HepG2 (cell line): ENCODE results near the gene RUVBL1. TPM values are rescaled to one million over a fixed set of nuclear protein-coding genes. Genes with fewer than 3 reads are reported as not detected.

Experiments
- ATAC-seq: fragments of 200-7000 bp; cut with Tn5 transposase; 3 replicates; pipeline ENCODE4 v1.9.1; 2020; ENCODE audit warnings: mild to moderate bottlenecking, moderate library complexity
- BruUV-seq: library from RNA; stranded (reverse); fragments of 400-500 nt; replicated peaks from 2 replicates; lab custom pipeline; 2021; lab: Mats Ljungman, UMichigan
- CTCF ChIA-PET: fragments of 300-600 bp; formaldehyde crosslinking; extraction: SDS; loops from one replicate; lab custom pipeline; 2021; ENCODE audit warnings: low total read pairs, inconsistent platforms, low intra/inter-chr PET ratio; lab: Yijun Ruan, JAX
- POLR2A ChIA-PET: fragments of 350-600 bp; sonication (Branson Sonifier 250); formaldehyde crosslinking; loops from one replicate; lab custom pipeline; 2020; ENCODE audit warnings: antibody characterized with exemption, inconsistent platforms; lab: Yijun Ruan, JAX
- DNase-seq: peaks from one replicate; pipeline ENCODE4 v3.0.0-alpha.2; 2015; ENCODE audit warnings: low spot score
- FAIRE-seq: peaks from 3 replicates; lab custom pipeline; 2011; peaks lifted over from hg19 to GRCh38; lab: Jason Lieb, UNC
- H2AFZ ChIP-seq: one replicate; pipeline ENCODE4 v1.6.1; 2011; ENCODE audit warnings: low read length, inconsistent platforms
- H3K27ac ChIP-seq: fragments of 300-600 bp; 3 replicates; pipeline ENCODE4 v1.8.0; 2011; ENCODE audit warnings: mixed run types, mild to moderate bottlenecking, mixed read lengths, low read length, inconsistent platforms; ENCODE audit not compliant: insufficient read depth; ENCODE audit errors: extremely low read length
- H3K27me3 ChIP-seq, 2 experiments: fragments of 200-600 bp in 1 of 2; 2 replicates in 1 of 2; 3 replicates in 1 of 2; pipeline versions ENCODE4 v1.6.0 to v1.8.0; 2011; ENCODE audit warnings: low read length in 2 of 2, mild to moderate bottlenecking in 2 of 2, moderate library complexity in 2 of 2, inconsistent platforms in 1 of 2; ENCODE audit not compliant: insufficient read depth in 2 of 2, control insufficient read depth in 1 of 2
- H3K36me3 ChIP-seq, 2 experiments: fragments of 200-600 bp in 1 of 2; replicated peaks in 1 of 2; 2 replicates in 1 of 2; 3 replicates in 1 of 2; pipeline versions ENCODE4 v1.5.1 to v1.8.0; 2011; ENCODE audit warnings: low read length in 2 of 2, inconsistent platforms in 1 of 2; ENCODE audit not compliant: insufficient read depth in 2 of 2, control insufficient read depth in 1 of 2
- H3K4me1 ChIP-seq: 2 replicates; pipeline ENCODE4 v1.5.1; 2012; ENCODE audit warnings: low read length, inconsistent platforms; ENCODE audit not compliant: insufficient read depth
- H3K4me2 ChIP-seq: 2 replicates; pipeline ENCODE4 v1.6.0; 2011; ENCODE audit warnings: low read depth, low read length, inconsistent platforms
- H3K4me3 ChIP-seq, 3 experiments: fragments of 200-600 bp in 1 of 3; sonication (generic), shearing (Covaris generic) in 1 of 3; replicated peaks in 1 of 3; 2 replicates each; pipeline ENCODE4 v1.5.1; 2011 to 2016; ENCODE audit warnings: low read length in 3 of 3, inconsistent platforms in 2 of 3, low read depth in 2 of 3, mild to moderate bottlenecking in 2 of 3, control low read depth in 1 of 3, mixed read lengths in 1 of 3; ENCODE audit not compliant: insufficient read depth in 1 of 3
- H3K79me2 ChIP-seq: one replicate; pipeline ENCODE4 v1.6.1; 2011; ENCODE audit warnings: low read length, inconsistent platforms; ENCODE audit not compliant: insufficient read depth
- H3K9ac ChIP-seq: 2 replicates; pipeline ENCODE4 v1.6.0; 2011; ENCODE audit warnings: mild to moderate bottlenecking, low read depth, low read length, inconsistent platforms; ENCODE audit not compliant: insufficient read depth
- H3K9me3 ChIP-seq: 2 replicates; pipeline ENCODE4 v1.5.1; 2012; ENCODE audit warnings: mild to moderate bottlenecking, low read length
- H4K20me1 ChIP-seq: 2 replicates; pipeline ENCODE4 v1.6.0; 2011; ENCODE audit warnings: inconsistent platforms, mild to moderate bottlenecking, low read length, moderate library complexity; ENCODE audit not compliant: insufficient read depth
- DNMT1 ChIP-seq: sonication (generic); formaldehyde crosslinking; IDR thresholded peaks from 2 replicates; pipeline ENCODE4 v1.5.1; 2020; ENCODE audit warnings: mild to moderate bottlenecking, missing genetic modification reagents
- KDM6A ChIP-seq: IDR thresholded peaks from 2 replicates; pipeline ENCODE4 v1.6.1; 2016; ENCODE audit warnings: low read depth
- SCMH1 ChIP-seq: sonication (generic); formaldehyde crosslinking; IDR thresholded peaks from 2 replicates; pipeline ENCODE4 v1.9.0; 2021; ENCODE audit warnings: missing genetic modification reagents, mild to moderate bottlenecking, borderline replicate concordance
- ZFP62 ChIP-seq: sonication (generic); formaldehyde crosslinking; IDR thresholded peaks from 2 replicates; pipeline ENCODE4 v1.4.0; 2020; ENCODE audit warnings: missing genetic modification reagents
- ZKSCAN5 ChIP-seq: sonication (generic); formaldehyde crosslinking; IDR thresholded peaks from 2 replicates; pipeline ENCODE4 v1.5.1; 2020; ENCODE audit warnings: mild to moderate bottlenecking, missing genetic modification reagents
- WGBS: methylation state at CpG from one replicate; pipeline ENCODE4 v1.1.6; 2017; ENCODE audit warnings: low lambda C conversion rate; 5-methylcytosine and 5-hydroxymethylcytosine counted together
- in situ Hi-C: cut with HindIII; loops from 2 replicates; pipeline ENCODE4 v1.10.0; 2017; ENCODE audit warnings: low pct_unique_long_range_greater_than_20kb; ENCODE audit not compliant: extremely low pct_ligation_motif_present
- intact Hi-C: fragments of 100-400 bp; cut with micrococcal nuclease; formaldehyde crosslinking; loops from one replicate; pipeline ENCODE4 v1.10.0; 2022; ENCODE audit not compliant: unreplicated experiment
- polyA plus RNA-seq, 8 experiments: library from polyadenylated mRNA; depleted of rRNA in 3 of 8; stranded (reverse) in 7 of 8; unstranded in 1 of 8; fragments of >200 nt; fragmentation: Illumina TruSeq in 4 of 8; extraction: Trizol in 4 of 8; gene quantifications; 2 replicates each; pipeline versions ENCODE4 v1.2.1 to v1.2.3, GENCODE V29; 2011 to 2016; ENCODE audit warnings: low read depth in 4 of 8, missing spikeins in 1 of 8, mixed read lengths in 1 of 8; ENCODE audit not compliant: insufficient read depth in 1 of 8
- total RNA-seq, 5 experiments: library from RNA; depleted of rRNA; stranded (reverse); fragments of >200 nt; fragmentation: Illumina TruSeq; extraction: Trizol; gene quantifications; 2 replicates each; pipeline ENCODE4 v1.2.3, GENCODE V29; 2016; ENCODE audit warnings: low read depth in 1 of 5
- TF ChIP-seq, protein P1 (sequence below): sonication (generic); formaldehyde crosslinking; IDR thresholded peaks from 2 replicates; pipeline ENCODE4 v1.4.0; 2020; ENCODE audit warnings: mild to moderate bottlenecking, missing genetic modification reagents
- TF ChIP-seq, protein P2 (sequence below): sonication (generic); formaldehyde crosslinking; IDR thresholded peaks from 2 replicates; pipeline ENCODE4 v1.4.0; 2020; ENCODE audit warnings: missing genetic modification reagents, borderline replicate concordance
- TF ChIP-seq, protein P3 (sequence below): sonication (generic); formaldehyde crosslinking; IDR thresholded peaks from 2 replicates; pipeline ENCODE4 v1.9.0; 2022; ENCODE audit warnings: missing genetic modification reagents, mild to moderate bottlenecking, borderline replicate concordance

Gene RUVBL1
- total and polyA plus RNA-seq, 2 of the 13 experiments (the other 11 are each of a cell fraction or from before 2014, with no cell fraction given): 32.7 to 86.3 TPM

DNA sequence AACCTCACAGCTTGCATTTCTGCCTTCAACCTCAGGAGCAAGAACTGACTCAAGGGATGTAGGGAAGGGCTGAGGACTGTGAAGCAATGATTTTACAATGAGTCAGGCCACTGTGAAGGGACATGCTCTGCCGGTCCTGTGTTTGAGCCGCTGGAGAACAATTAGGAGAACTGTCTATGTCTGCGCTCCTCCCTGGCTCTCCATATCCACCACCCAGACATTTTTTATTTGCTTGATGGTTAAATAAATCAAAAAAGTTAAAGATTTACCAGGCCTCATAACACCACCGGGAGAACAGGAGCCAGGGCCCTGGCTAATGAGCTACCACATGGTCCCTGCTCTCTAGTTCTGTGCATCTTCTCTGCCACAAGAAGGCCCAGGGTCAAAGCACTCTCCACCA lies 41.8 kb downstream of the RUVBL1 start:
- H3K27me3 ChIP-seq: no peaks in the 10 kb centered on the region
- no peak for FAIRE-seq
- TF ChIP-seq DNMT1 (CRISPR knock-in tag) (no peak), ZFP62 (CRISPR knock-in tag) (no peak), SCMH1 (no peak), KDM6A (CRISPR knock-in tag) (no peak), ZKSCAN5 (CRISPR knock-in tag) (no peak)
- TF ChIP-seq, protein P1, sequence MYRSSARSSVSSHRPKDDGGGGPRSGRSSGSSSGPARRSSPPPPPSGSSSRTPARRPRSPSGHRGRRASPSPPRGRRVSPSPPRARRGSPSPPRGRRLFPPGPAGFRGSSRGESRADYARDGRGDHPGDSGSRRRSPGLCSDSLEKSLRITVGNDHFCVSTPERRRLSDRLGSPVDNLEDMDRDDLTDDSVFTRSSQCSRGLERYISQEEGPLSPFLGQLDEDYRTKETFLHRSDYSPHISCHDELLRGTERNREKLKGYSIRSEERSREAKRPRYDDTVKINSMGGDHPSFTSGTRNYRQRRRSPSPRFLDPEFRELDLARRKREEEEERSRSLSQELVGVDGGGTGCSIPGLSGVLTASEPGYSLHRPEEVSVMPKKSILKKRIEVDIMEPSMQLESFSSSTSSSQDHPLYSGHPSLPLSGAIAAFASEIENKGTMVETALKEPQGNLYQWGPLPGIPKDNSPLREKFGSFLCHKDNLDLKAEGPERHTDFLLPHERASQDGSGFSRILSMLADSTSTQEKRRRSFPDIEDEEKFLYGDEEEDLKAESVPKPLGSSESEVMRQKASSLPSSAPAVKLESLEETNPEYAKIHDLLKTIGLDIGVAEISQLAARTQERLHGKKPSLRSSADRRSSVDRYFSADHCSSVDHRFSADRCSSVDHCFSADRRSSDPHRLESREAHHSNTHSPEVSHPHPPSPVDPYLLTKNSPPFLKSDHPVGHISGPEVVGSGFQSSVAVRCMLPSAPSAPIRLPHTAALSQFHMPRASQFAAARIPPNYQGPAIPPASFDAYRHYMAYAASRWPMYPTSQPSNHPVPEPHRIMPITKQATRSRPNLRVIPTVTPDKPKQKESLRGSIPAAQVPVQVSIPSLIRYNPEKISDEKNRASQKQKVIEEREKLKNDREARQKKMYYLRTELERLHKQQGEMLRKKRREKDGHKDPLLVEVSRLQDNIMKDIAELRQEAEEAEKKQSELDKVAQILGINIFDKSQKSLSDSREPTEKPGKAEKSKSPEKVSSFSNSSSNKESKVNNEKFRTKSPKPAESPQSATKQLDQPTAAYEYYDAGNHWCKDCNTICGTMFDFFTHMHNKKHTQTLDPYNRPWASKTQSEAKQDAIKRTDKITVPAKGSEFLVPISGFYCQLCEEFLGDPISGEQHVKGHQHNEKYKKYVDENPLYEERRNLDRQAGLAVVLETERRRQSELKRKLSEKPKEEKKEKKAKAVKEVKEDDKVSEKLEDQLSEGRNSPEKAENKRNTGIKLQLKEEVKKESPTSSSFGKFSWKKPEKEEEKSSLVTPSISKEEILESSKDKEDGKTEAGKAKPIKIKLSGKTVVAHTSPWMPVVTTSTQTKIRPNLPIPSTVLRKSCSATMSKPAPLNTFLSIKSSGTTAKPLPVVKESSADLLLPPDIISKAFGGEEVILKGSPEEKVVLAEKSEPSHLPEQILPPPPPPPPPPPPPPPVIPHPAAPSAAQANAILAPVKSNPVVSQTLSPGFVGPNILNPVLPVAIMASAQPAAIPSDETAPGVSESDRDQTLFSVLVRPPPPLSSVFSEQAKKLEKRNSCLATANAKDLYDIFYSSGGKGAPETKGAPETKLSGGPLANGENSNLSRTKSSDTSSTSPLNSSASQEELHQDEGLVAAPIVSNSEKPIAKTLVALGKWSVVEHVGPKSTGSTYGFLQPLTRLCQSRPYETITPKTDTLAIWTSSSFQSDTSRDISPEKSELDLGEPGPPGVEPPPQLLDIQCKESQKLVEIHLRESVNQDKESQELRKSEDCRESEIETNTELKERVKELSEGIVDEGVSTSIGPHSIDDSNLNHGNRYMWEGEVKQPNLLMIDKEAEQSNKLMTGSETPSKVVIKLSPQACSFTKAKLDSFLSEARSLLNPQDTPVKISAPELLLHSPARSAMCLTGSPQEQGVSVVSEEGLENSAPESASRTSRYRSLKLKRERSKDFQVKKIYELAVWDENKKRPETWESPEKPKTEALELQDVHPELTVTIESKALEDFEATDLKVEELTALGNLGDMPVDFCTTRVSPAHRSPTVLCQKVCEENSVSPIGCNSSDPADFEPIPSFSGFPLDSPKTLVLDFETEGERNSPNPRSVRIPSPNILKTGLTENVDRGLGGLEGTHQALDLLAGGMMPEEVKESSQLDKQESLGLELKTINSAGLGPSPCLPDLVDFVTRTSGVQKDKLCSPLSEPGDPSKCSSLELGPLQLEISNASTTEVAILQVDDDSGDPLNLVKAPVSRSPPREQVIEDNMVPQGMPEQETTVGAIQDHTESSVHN (CRISPR knock-in tag): no peak
- TF ChIP-seq, protein P2, sequence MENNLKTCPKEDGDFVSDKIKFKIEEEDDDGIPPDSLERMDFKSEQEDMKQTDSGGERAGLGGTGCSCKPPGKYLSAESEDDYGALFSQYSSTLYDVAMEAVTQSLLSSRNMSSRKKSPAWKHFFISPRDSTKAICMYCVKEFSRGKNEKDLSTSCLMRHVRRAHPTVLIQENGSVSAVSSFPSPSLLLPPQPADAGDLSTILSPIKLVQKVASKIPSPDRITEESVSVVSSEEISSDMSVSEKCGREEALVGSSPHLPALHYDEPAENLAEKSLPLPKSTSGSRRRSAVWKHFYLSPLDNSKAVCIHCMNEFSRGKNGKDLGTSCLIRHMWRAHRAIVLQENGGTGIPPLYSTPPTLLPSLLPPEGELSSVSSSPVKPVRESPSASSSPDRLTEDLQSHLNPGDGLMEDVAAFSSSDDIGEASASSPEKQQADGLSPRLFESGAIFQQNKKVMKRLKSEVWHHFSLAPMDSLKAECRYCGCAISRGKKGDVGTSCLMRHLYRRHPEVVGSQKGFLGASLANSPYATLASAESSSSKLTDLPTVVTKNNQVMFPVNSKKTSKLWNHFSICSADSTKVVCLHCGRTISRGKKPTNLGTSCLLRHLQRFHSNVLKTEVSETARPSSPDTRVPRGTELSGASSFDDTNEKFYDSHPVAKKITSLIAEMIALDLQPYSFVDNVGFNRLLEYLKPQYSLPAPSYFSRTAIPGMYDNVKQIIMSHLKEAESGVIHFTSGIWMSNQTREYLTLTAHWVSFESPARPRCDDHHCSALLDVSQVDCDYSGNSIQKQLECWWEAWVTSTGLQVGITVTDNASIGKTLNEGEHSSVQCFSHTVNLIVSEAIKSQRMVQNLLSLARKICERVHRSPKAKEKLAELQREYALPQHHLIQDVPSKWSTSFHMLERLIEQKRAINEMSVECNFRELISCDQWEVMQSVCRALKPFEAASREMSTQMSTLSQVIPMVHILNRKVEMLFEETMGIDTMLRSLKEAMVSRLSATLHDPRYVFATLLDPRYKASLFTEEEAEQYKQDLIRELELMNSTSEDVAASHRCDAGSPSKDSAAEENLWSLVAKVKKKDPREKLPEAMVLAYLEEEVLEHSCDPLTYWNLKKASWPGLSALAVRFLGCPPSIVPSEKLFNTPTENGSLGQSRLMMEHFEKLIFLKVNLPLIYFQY (CRISPR knock-in tag): no peak
- TF ChIP-seq, protein P3, sequence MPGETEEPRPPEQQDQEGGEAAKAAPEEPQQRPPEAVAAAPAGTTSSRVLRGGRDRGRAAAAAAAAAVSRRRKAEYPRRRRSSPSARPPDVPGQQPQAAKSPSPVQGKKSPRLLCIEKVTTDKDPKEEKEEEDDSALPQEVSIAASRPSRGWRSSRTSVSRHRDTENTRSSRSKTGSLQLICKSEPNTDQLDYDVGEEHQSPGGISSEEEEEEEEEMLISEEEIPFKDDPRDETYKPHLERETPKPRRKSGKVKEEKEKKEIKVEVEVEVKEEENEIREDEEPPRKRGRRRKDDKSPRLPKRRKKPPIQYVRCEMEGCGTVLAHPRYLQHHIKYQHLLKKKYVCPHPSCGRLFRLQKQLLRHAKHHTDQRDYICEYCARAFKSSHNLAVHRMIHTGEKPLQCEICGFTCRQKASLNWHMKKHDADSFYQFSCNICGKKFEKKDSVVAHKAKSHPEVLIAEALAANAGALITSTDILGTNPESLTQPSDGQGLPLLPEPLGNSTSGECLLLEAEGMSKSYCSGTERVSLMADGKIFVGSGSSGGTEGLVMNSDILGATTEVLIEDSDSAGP: no peak
- ChIA-PET POLR2A (interaction anchor here (0.9 kb wide), 1 partner anchor 52 kb away, joined by 3 read pairs; no protein-coding TSS in a partner anchor), CTCF (no interaction called here)
- ATAC-seq: no peak
- no peak overlapping the region for H3K27ac ChIP-seq
- in situ Hi-C loops: no loop called here
- 76% methylated on average over 4 of the region's 4 CpGs for WGBS
- no peak overlapping the region for H3K9ac ChIP-seq
- peaks cover 20 to 82% of the 10 kb centered on the region in 2 experiments for H3K36me3 ChIP-seq
- no peaks in the 10 kb centered on the region for H3K9me3 ChIP-seq
- intact Hi-C loops: no loop called here
- no peak overlapping the region for H3K4me3 ChIP-seq
- no TSS peak for BruUV-seq
- H3K4me1 ChIP-seq: peaks cover 10% of the 10 kb centered on the region; the same call in 1 of the 2 replicates
- no peaks in the 10 kb centered on the region for H4K20me1 ChIP-seq
- no peak overlapping the region for H2AFZ ChIP-seq
- no peaks in the 10 kb centered on the region for H3K79me2 ChIP-seq
- no peak for DNase-seq
- no peak overlapping the region for H3K4me2 ChIP-seq
